Aorta (tissue), 5 donors: ENCODE results near the gene NFIC. TPM values are rescaled to one million over a fixed set of nuclear protein-coding genes. Genes with fewer than 3 reads are reported as not detected.
"Not testable (repeated sequence)": the region's sequence is repeated elsewhere in the genome, so short reads cannot be mapped to it uniquely, and the experiment has no call there.

ENCODE experiments used
- ATAC-seq: fragments of 200-7000 bp; cut with Tn5 transposase; one replicate; pipeline ENCODE4 v1.9.1; 2022; ENCODE audit warnings: moderate library complexity; ENCODE audit not compliant: low FRiP score
- DNase-seq, 2 donors: peaks; one replicate each; pipeline ENCODE4 v3.0.0-alpha.2; 2020
- H3K27ac ChIP-seq, 2 donors: one replicate each; pipeline ENCODE4 v1.5.1; 2013; ENCODE audit warnings: low read length in 2 of 2, mild to moderate bottlenecking in 2 of 2, moderate library complexity in 2 of 2, control low read depth in 1 of 2, inconsistent platforms in 1 of 2, low read depth in 1 of 2
- H3K27me3 ChIP-seq, 2 donors: one replicate each; pipeline ENCODE4 v1.6.1; 2013; ENCODE audit warnings: control low read depth in 1 of 2, low read length in 1 of 2, mild to moderate bottlenecking in 1 of 2, moderate library complexity in 1 of 2; ENCODE audit not compliant: insufficient read depth in 2 of 2, control insufficient read depth in 1 of 2
- H3K36me3 ChIP-seq, 2 donors: one replicate each; pipeline ENCODE4 v1.6.1; 2013; ENCODE audit warnings: control low read depth in 1 of 2, low read length in 1 of 2, mild to moderate bottlenecking in 1 of 2; ENCODE audit not compliant: insufficient read depth in 2 of 2, control insufficient read depth in 1 of 2
- H3K4me1 ChIP-seq, 2 donors: one replicate each; pipeline ENCODE4 v1.6.1; 2013; ENCODE audit warnings: low read length in 2 of 2, control low read depth in 1 of 2, mild to moderate bottlenecking in 1 of 2, moderate library complexity in 1 of 2; ENCODE audit not compliant: insufficient read depth in 2 of 2, control insufficient read depth in 1 of 2
- H3K4me3 ChIP-seq, 2 donors: one replicate each; pipeline ENCODE4 v1.5.1; 2013; ENCODE audit warnings: low read length in 2 of 2, control low read depth in 1 of 2, mild to moderate bottlenecking in 1 of 2
- H3K9me3 ChIP-seq: one replicate; pipeline ENCODE4 v1.6.1; 2013; ENCODE audit warnings: mild to moderate bottlenecking, low read length; ENCODE audit not compliant: control insufficient read depth
- WGBS, 2 donors: extraction: QIAGEN DNeasy Blood & Tissue Kit; methylation state at CpG; one replicate each; pipeline ENCODE4 v1.1.7; 2013; 5-methylcytosine and 5-hydroxymethylcytosine counted together
- intact Hi-C, 2 donors: fragments of 100-400 bp; cut with DNase I; formaldehyde crosslinking; loops; one replicate each; pipeline versions ENCODE4 v1.14.2 to v1.15.0; 2022
- polyA plus RNA-seq, 2 donors: library from polyadenylated mRNA; stranded (reverse); fragments of 200-250 nt; gene quantifications; one replicate each; pipeline ENCODE4 v1.2.3, GENCODE V29; 2013
- total RNA-seq, 2 donors: library from RNA; stranded (reverse); fragmentation: NEBNext Ultra II Directional; extraction: Animal tissue kit (Norgen Biotek cat#: 25700); gene quantifications; one replicate each; pipeline ENCODE4 v1.2.1, GENCODE V29; 2021
- donor health status: healthy with polysubstance abuse.
- donor health status: Bipolar disorder and iron deficiency.
- donor health status: DM: no; HTN: no; CAD: no.
- donor health status: DM: no; HTN: no; CAD: no.
- donor health status: DM: yes; HTN: yes; CAD: no.

NFIC gene
- total and polyA plus RNA-seq, 4 donors: 37.5 to 188 (median 106) TPM

DNA sequence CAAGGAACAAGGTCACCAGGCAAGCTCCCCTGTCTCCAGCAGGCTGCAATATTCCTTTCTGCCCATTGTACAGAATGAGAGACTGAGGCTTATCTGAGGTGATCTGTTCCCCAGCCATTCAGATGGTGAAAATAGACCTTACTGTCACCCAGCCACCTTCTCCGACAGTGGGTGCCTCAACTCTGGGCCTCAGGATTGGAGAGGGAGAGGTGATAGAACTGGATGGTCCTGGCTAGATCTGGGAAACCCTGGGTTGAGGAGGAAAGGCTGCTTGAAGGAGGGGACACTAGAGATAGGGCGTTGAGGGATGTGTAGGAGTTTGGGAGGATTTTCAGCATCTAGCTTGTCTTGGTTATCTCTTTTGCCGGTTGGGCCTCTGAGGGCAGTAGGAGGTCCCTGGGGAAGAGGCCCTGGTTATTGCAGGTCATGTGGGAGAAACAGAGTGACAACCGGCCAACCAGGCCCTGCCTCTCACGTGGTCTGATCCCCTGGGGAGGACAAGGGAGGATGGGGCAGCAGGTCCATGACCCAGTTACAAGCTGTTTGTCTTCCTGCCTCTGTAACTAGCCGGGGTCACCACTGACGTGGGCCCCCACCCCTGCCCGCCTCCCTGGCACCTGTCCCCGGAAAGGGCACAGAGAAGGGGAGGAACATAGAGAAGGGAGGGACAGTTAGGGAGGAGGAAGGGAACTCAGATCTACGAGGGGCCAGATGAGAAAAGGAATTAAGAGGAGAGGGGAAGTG, 8.2 kb downstream of the NFIC start:
- no peaks in the 10 kb centered on the region for H3K36me3 ChIP-seq
- DNase-seq: peak in 1 of 2 donors; percentile 88
- no peaks in the 10 kb centered on the region for H3K27me3 ChIP-seq
- 23 to 24% methylated on average over 9 to 10 of the region's 10 CpGs for WGBS, 2 donors
- no peaks in the 10 kb centered on the region for H3K9me3 ChIP-seq
- peak overlapping the region; percentile 21 to 66 for H3K27ac ChIP-seq
- intact Hi-C loops: no loop called here
- H3K4me1 ChIP-seq: no peaks in the 10 kb centered on the region
- H3K4me3 ChIP-seq: no peak overlapping the region
- ATAC-seq: peak; percentile 55

DNA sequence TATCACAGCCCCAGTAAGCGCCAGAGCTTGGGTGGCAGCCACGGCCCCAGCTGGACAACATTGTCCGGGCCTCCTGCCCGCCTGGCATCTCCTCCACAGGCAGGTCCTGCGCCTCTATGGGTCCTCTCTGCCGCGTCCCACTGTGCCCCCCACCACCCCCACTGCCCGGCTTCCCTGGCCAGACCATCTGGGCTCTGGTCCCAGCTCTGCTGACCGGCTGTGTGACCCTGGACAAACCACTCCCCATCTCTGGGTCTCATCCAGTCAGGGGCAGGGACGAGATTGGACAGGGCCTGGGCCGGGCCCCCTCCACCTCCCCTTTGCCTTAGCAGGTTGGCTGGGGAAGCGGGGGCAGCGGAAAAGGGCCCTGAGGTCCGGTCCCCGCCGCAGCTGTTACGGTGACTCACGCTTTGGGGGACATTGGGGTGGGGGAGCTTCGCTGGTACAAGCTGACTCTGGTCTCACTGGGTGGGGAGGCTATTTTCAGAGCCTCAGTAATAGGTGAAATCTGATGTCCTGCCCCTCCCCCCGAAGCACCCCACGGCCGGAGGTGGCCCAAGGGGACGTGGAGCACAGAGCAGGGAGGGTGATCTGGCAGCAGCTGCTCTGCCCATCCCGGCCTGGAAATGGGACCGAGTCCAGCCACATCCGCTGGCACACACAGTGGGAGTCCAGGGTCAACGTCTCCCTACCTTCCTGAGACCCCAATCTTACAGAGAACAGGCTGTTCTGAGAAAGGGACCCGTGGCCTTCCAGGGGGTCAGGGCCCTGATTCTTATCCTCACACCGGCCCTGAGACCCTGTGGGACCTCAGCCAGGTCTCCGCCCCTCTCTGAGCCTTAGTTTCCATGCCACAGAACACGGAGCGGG, 9.1 kb downstream of the NFIC start:
- DNase-seq (peak; percentile 92 to 96), ATAC-seq (peak; percentile 92)
- Histone ChIP-seq H3K27me3 (no peaks in the 10 kb centered on the region), H3K4me1 (no peaks in the 10 kb centered on the region), H3K4me3 (no peak overlapping the region), H3K36me3 (no peaks in the 10 kb centered on the region), H3K27ac (peak overlapping the region; percentile 19 to 83), H3K9me3 (no peaks in the 10 kb centered on the region)
- 6 to 8% methylated on average over 32 of the region's 32 CpGs for WGBS, 2 donors
- intact Hi-C loops: no loop called here

DNA sequence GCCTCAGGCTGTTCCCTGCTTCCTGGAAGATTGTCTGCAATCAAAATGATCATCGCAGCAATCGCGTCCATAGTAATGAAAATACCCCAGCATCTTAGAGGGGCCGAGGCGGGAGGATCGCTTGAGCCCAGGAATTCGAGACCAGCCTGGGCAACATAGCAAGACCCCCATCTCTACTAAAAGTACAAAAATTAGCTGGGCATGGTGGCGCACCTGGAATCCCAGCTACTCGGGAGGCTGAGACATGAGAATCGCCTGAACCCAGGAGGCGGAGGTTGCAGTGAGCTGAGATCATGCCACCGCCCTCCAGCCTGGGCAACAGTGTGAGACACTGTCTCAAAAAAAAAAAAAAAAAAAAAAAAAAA, 9.7 kb downstream of the NFIC start:
- ATAC-seq, DNase-seq, H3K9me3 ChIP-seq, intact Hi-C loops, H3K4me3 ChIP-seq, H3K27me3 ChIP-seq, H3K4me1 ChIP-seq, H3K36me3 ChIP-seq: not testable (repeated sequence)
- H3K27ac ChIP-seq: peak overlapping the region; percentile 19 to 83
- WGBS, 2 donors: 43 to 54% methylated on average over 12 of the region's 12 CpGs

DNA sequence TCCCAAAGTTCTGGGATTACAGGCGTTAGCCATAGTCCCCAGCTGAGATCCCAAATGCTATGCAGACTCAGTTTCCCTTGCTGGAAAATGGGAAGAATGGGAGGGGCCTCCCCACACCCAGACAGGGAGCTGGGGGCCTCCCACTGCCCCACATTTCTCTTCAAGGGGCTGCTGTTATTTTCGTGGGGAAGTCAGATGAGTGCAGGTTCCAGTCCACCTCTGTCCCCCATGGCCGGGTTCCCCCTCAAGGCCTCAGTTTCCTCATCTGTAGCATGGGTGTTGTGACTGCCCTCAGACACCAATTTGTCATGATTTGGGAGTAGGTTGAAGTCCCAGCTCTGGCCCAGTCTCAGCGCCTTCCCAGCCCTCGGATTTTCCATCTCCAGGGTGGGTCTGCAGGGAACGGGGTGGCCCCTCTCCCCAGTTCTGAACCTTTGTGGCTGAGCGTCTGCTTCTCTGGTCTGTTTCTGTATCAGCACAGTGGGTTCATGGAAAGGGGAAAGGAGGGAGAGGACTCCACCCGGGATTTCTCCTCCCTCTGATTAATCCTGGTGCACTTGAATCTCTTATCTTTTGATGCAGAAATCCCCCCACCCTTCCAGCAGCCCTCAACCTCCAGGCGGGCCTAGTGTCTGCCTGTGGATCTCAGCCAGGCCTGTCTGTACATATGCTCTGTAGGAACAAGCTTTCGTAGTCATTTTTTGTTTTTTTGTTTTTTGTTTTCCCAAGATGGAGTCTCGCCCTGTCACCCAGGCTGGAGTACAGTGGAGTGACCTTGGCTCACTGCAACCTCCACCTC, 12.2 kb downstream of the NFIC start:
- DNase-seq (no peak), ATAC-seq (no peak)
- intact Hi-C loops: no loop called here
- H3K9me3 ChIP-seq: no peaks in the 10 kb centered on the region
- WGBS, 2 donors: 65 to 67% methylated on average over 11 of the region's 11 CpGs
- H3K36me3 ChIP-seq: peaks cover 0 to 8% of the 10 kb centered on the region in 2 donors
- no peak overlapping the region for H3K27ac ChIP-seq
- H3K27me3 ChIP-seq: no peaks in the 10 kb centered on the region
- no peaks in the 10 kb centered on the region for H3K4me1 ChIP-seq
- H3K4me3 ChIP-seq: no peak overlapping the region

DNA sequence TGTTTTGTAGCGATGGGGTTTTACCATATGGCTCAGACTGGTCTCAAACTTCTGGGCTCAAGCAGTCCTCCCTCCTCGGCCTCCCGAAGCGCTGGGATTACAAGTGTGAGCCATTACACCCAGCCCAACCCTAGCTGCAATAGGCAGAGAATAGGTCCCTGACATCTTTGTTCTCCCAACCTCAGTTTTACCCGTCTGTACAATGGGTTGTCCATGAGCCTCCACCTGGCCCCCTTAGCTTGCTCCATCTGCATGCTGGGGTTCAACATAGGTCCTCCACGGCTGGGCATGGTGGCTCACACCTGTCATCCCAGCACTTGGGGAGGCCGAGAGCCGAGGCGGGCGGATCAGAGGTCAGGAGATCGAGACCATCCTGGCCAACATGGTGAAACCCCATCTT, 14.4 kb downstream of the NFIC start:
- Histone ChIP-seq H3K27me3 (no peaks in the 10 kb centered on the region), H3K27ac (no peak overlapping the region), H3K36me3 (peaks cover 0 to 8% of the 10 kb centered on the region in 2 donors), H3K4me3 (no peak overlapping the region), H3K9me3 (no peaks in the 10 kb centered on the region), H3K4me1 (peaks cover 0 to 1% of the 10 kb centered on the region in 2 donors)
- DNase-seq: no peak
- ATAC-seq: no peak
- intact Hi-C loops: no loop called here
- WGBS, 2 donors: 94 to 95% methylated on average over 11 of the region's 11 CpGs

DNA sequence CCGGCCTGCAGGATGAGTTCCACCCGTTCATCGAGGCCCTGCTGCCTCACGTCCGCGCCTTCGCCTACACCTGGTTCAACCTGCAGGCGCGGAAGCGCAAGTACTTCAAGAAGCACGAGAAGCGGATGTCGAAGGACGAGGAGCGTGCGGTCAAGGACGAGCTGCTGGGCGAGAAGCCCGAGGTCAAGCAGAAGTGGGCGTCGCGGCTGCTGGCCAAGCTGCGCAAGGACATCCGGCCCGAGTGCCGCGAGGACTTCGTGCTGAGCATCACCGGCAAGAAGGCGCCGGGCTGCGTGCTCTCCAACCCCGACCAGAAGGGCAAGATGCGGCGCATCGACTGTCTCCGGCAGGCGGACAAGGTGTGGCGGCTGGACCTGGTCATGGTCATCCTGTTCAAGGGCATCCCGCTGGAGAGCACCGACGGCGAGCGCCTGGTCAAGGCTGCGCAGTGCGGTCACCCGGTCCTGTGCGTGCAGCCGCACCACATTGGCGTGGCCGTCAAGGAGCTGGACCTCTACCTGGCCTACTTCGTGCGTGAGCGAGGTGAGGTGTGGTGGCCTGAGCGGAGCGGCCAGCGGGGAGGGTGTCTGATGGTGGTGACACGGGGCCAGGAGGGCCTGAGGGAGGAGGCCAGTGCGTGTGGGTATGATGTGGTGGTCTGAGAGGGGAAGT, 15.5 kb downstream of the NFIC start:
- no peak for ATAC-seq
- WGBS, 2 donors: 87 to 91% methylated on average over 59 of the region's 59 CpGs

DNA sequence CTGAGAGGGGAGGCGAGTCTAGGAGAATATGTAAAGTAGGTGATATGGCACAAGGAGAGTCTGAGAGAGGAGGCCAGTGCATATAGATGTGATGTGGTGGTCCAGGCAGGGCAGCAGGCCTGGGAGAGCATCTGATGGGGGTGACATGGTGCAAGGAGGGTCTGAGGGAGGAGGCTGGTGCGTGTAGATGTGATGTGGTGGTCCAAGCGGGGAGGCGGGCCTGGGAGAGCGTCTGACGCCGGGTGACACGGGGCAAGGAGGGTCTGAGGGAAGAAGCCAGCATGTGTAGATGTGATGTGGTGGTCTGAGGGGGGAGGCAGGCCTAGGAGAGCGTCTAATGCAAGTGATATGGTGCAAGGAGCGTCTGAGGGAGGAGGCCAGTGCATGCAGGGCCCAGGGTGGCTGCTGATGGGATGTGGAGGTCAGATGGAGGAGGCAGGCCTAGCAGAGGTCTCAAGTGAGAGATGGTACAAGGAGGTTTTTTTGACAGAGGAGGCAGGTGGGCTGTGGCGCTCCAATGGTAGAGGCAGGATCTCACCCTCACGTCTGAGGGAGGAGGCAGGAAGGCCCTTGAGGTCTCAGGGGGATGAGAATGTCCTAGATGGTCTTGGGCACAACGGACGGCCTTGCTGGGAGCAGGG, 16.2 kb downstream of the NFIC start:
- intact Hi-C loops: no loop called here
- Histone ChIP-seq H3K27me3 (no peaks in the 10 kb centered on the region), H3K36me3 (peaks cover 0 to 8% of the 10 kb centered on the region in 2 donors), H3K4me3 (no peak overlapping the region), H3K4me1 (peaks cover 0 to 1% of the 10 kb centered on the region in 2 donors), H3K9me3 (no peaks in the 10 kb centered on the region), H3K27ac (no peak overlapping the region)
- 70 to 71% methylated on average over 14 of the region's 14 CpGs for WGBS, 2 donors
- DNase-seq (no peak), ATAC-seq (no peak)

More for the DNA sequence above, 15.5 kb downstream of the NFIC start:
- H3K4me3 ChIP-seq: no peak overlapping the region
- no peak for DNase-seq
- H3K27me3 ChIP-seq: no peaks in the 10 kb centered on the region
- no peaks in the 10 kb centered on the region for H3K9me3 ChIP-seq
- H3K4me1 ChIP-seq: peaks cover 0 to 1% of the 10 kb centered on the region in 2 donors
- intact Hi-C loops: no loop called here
- H3K27ac ChIP-seq: no peak overlapping the region
- H3K36me3 ChIP-seq: peaks cover 0 to 8% of the 10 kb centered on the region in 2 donors
